GM12874 (cell line): ENCODE data around the gene CNTFR.

Experiments
- TF ChIP-seq, protein P1 (sequence below): IDR thresholded peaks from 2 replicates; pipeline ENCODE4 v1.5.1; 2011; ENCODE audit warnings: low read depth, mild to moderate bottlenecking, control low read depth, low read length, moderate library complexity; ENCODE audit not compliant: insufficient read depth

Gene CNTFR

DNA sequence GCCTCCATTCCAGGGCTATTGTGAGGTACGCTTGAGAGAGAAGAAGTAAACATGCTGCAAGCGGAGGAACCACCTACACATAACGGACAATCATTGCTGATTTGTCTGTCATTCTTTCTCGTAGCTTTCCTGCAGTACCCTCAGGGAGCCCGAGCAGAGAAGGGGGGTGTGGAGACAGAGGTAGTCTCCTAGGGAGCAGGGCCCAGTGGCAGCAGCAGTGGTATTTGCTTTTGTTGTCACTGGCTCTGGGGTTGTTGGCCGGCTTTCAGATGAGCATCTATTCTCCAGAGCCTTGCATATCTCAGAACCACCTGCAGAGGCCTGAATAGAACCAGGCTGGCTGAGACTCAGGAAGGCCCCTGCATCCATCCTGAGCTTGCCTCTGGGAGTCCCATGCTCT is 86.6 kb downstream of the CNTFR start:
- TF ChIP-seq, protein P1, sequence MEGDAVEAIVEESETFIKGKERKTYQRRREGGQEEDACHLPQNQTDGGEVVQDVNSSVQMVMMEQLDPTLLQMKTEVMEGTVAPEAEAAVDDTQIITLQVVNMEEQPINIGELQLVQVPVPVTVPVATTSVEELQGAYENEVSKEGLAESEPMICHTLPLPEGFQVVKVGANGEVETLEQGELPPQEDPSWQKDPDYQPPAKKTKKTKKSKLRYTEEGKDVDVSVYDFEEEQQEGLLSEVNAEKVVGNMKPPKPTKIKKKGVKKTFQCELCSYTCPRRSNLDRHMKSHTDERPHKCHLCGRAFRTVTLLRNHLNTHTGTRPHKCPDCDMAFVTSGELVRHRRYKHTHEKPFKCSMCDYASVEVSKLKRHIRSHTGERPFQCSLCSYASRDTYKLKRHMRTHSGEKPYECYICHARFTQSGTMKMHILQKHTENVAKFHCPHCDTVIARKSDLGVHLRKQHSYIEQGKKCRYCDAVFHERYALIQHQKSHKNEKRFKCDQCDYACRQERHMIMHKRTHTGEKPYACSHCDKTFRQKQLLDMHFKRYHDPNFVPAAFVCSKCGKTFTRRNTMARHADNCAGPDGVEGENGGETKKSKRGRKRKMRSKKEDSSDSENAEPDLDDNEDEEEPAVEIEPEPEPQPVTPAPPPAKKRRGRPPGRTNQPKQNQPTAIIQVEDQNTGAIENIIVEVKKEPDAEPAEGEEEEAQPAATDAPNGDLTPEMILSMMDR, result no peak

DNA sequence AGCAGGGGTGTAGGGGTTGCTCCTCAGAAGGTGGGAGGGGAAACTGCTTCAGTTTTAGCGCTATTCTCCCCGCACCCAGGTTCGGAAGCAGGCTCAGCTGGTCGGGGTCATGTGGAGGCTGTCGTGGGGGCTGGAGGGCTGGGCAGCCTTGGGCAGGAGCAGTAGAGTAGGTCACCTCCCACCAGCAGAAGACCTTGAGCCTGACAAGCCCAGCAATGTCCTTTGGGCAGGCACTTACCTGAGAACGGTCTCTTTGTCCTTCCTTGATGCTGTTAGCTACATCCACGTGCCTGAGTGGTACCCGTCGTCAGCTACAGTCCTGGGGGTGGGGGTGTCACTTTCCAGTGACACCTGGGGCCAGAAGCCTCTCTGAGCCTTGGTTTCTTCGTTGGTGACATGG is 87.1 kb downstream of the CNTFR start:
- TF ChIP-seq, protein P1, result no peak

DNA sequence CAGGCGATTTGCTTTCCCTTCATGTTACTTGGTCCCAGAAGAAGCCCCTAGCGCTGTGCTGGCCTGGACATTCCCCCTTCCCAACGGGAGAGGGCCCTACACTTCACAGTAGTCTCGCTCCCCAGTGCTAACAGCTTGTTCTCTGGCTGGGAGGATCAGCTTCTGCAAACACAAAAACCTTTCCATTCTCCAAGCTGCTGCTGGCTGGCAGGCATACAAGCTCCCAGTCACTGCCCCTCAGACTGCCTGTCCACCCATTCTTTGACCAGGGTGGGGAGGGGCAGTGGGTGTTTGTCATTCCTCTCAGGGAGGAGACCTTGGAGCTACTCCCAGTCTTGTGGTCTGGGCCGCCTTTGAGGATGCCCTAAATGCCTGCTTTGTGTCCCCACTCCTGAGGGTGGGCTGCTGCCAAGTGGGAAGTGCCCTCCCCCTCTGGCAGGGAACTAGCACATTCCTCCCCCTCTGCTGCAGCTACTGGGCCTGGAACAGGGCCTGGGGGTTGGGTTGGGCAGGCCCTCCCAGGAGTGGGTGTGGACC is 87.6 kb downstream of the CNTFR start:
- TF ChIP-seq, protein P1, result no peak
